ENCODE results near the gene JOSD1.

DNA sequence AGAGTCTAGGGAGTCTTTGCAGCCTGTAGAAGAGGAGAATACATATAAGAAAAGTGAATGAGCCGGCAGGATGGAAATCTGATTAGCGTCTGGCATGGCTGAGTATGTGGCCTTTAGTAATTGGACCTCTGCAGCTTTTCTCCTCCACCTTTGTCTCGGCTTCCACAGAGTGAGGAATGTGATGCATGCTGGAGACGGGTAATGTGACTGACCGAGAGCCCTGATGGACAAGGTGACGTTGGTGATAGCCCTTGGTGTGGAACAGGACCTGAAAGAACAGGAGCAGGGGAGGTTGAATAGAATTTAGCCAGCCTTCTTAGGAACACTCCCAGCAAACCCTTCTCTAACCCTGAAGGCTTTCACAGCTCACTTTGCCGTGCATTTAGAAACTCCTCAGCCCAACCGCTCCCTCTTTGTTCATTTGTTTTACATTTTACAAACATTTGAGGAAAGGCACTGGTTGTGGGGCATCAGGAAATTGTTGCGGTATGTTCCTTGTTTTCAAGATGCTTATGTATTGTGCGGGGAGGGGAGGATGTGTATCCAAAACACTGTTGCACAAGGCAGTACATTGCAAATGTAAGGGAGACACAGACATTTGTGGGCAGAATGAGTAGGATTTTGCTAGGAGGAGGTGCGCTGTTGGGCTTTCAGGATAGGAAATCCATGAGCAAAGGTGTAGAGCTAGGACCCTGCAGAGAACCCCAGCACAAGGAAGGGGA is 11.9 kb upstream of the JOSD1 start:
- TF ChIP-seq, protein P1, sequence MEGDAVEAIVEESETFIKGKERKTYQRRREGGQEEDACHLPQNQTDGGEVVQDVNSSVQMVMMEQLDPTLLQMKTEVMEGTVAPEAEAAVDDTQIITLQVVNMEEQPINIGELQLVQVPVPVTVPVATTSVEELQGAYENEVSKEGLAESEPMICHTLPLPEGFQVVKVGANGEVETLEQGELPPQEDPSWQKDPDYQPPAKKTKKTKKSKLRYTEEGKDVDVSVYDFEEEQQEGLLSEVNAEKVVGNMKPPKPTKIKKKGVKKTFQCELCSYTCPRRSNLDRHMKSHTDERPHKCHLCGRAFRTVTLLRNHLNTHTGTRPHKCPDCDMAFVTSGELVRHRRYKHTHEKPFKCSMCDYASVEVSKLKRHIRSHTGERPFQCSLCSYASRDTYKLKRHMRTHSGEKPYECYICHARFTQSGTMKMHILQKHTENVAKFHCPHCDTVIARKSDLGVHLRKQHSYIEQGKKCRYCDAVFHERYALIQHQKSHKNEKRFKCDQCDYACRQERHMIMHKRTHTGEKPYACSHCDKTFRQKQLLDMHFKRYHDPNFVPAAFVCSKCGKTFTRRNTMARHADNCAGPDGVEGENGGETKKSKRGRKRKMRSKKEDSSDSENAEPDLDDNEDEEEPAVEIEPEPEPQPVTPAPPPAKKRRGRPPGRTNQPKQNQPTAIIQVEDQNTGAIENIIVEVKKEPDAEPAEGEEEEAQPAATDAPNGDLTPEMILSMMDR (conservative IDR thresholded peaks at IDR 0.05 in 1 of 2, IDR thresholded peaks at IDR 0.05 in 1 of 2; ENCODE audit: extremely low read depth in 1 of 2, insufficient read depth in 1 of 2, low read depth in 1 of 2, low read length in 2 of 2) = no peak
- no peak for TF ChIP-seq EZH2 (IDR thresholded peaks at IDR 0.05; ENCODE audit: borderline replicate concordance, low read length)

Data from mammary epithelial cell (primary cell).